HG02852 (cell line): ENCODE data around the gene COPG2.
"Not testable (repeated sequence)": the region's sequence is repeated elsewhere in the genome, so short reads cannot be mapped to it uniquely, and the experiment has no call there.

Experiments
- ATAC-seq: cut with Tn5 transposase; IDR thresholded peaks from one replicate; pipeline ENCODE4 v1.9.1; 2021; ENCODE audit warnings: mild to moderate bottlenecking, moderate library complexity; ENCODE audit not compliant: unreplicated experiment

Gene COPG2

GRCh38 chr7:130570144-130570543, 98.4 kb downstream of the COPG2 start:
- ATAC-seq, result not testable (repeated sequence)

- ATAC-seq, result no peak
Observed at GRCh38 chr7:130566898-130567280, 101.7 kb downstream of the COPG2 start.

- ATAC-seq, result no peak
Observed at GRCh38 chr7:130566168-130566897, 102.2 kb downstream of the COPG2 start.

GRCh38 chr7:130560972-130561371, 107.6 kb downstream of the COPG2 start:
- peak; percentile 79 for ATAC-seq

- no peak for ATAC-seq
Observed at GRCh38 chr7:130559184-130559583, 109.4 kb downstream of the COPG2 start.

- no peak for ATAC-seq
Observed at GRCh38 chr7:130554481-130554880, 114.1 kb downstream of the COPG2 start.

- no peak for ATAC-seq
Observed at GRCh38 chr7:130553398-130554029, 115.0 kb downstream of the COPG2 start.

GRCh38 chr7:130544356-130544755, 124.2 kb downstream of the COPG2 start:
- ATAC-seq, result no peak

- ATAC-seq, result no peak
Observed at GRCh38 chr7:130543487-130544010, 125.0 kb downstream of the COPG2 start.

GRCh38 chr7:130542297-130542696, 126.3 kb downstream of the COPG2 start:
- not testable (repeated sequence) for ATAC-seq

- ATAC-seq, result not testable (repeated sequence)
Observed at GRCh38 chr7:130541287-130541686, 127.3 kb downstream of the COPG2 start.

GRCh38 chr7:130537894-130538293, 130.7 kb downstream of the COPG2 start:
- ATAC-seq, result not testable (repeated sequence)

- no peak for ATAC-seq
Observed at GRCh38 chr7:130529417-130529816, 139.1 kb downstream of the COPG2 start.

- ATAC-seq, result not testable (repeated sequence)
Observed at GRCh38 chr7:130527752-130528355, 140.7 kb downstream of the COPG2 start.

GRCh38 chr7:130524628-130525027, 143.9 kb downstream of the COPG2 start:
- ATAC-seq, result no peak

- not testable (repeated sequence) for ATAC-seq
Observed at GRCh38 chr7:130523519-130524125, 144.9 kb downstream of the COPG2 start.

GRCh38 chr7:130521258-130521951, 147.1 kb downstream of the COPG2 start:
- no peak for ATAC-seq

GRCh38 chr7:130515315-130516040, 153.1 kb downstream of the COPG2 start:
- ATAC-seq, result no peak

- ATAC-seq, result no peak
Observed at GRCh38 chr7:130513447-130513846, 155.1 kb downstream of the COPG2 start.

- ATAC-seq, result not testable (repeated sequence)
Observed at GRCh38 chr7:130512038-130512437, 156.5 kb downstream of the COPG2 start.
